GM03348 (cell line): ENCODE data around the gene FAM171A1.
"Not testable (repeated sequence)": the region's sequence is repeated elsewhere in the genome, so short reads cannot be mapped to it uniquely, and the experiment has no call there.

Experiments
- DNase-seq: peaks from one replicate; pipeline ENCODE4 v3.0.0; 2012; ENCODE audit warnings: low spot score

FAM171A1 gene

GRCh38 chr10:15316871-15317464 is 54.1 kb downstream of the FAM171A1 start:
- no peak for DNase-seq

GRCh38 chr10:15316145-15316544 is 54.9 kb downstream of the FAM171A1 start:
- no peak for DNase-seq

GRCh38 chr10:15315286-15315685 is 55.8 kb downstream of the FAM171A1 start:
- no peak for DNase-seq

GRCh38 chr10:15314482-15315045 is 56.5 kb downstream of the FAM171A1 start:
- no peak for DNase-seq

GRCh38 chr10:15313843-15314242 is 57.2 kb downstream of the FAM171A1 start:
- DNase-seq = no peak

- peak; percentile 25 for DNase-seq
Observed at GRCh38 chr10:15313047-15313446, 58.0 kb downstream of the FAM171A1 start.

- DNase-seq = no peak
Observed at GRCh38 chr10:15311569-15312280, 59.4 kb downstream of the FAM171A1 start.

GRCh38 chr10:15310776-15311568 is 60.1 kb downstream of the FAM171A1 start:
- DNase-seq = no peak

- DNase-seq = no peak
Observed at GRCh38 chr10:15309221-15309620, 61.9 kb downstream of the FAM171A1 start.

GRCh38 chr10:15306735-15307280 is 64.3 kb downstream of the FAM171A1 start:
- DNase-seq = no peak

GRCh38 chr10:15305634-15306033 is 65.5 kb downstream of the FAM171A1 start:
- no peak for DNase-seq

GRCh38 chr10:15305161-15305560 is 65.9 kb downstream of the FAM171A1 start:
- DNase-seq = no peak

- not testable (repeated sequence) for DNase-seq
Observed at GRCh38 chr10:15302188-15302956, 68.7 kb downstream of the FAM171A1 start.

GRCh38 chr10:15300697-15301096 is 70.4 kb downstream of the FAM171A1 start:
- no peak for DNase-seq

GRCh38 chr10:15300145-15300544 is 70.9 kb downstream of the FAM171A1 start:
- DNase-seq = no peak

- no peak for DNase-seq
Observed at GRCh38 chr10:15296701-15297100, 74.4 kb downstream of the FAM171A1 start.

GRCh38 chr10:15295537-15296325 is 75.4 kb downstream of the FAM171A1 start:
- DNase-seq = no peak

GRCh38 chr10:15293862-15294842 is 76.9 kb downstream of the FAM171A1 start:
- peak; percentile 71 for DNase-seq

- DNase-seq = no peak
Observed at GRCh38 chr10:15290671-15291070, 80.4 kb downstream of the FAM171A1 start.

GRCh38 chr10:15290150-15290549 is 80.9 kb downstream of the FAM171A1 start:
- no peak for DNase-seq
